Activated CD8-positive, alpha-beta memory T cell treated with anti-CD3 and anti-CD28 coated beads, Interleukin-2, amount 50 U/mL, for 24 hours (primary cell): ENCODE measurements around the gene BLOC1S1.

ENCODE experiments used
- DNase-seq: peaks from one replicate; pipeline ENCODE4 v3.0.0-alpha.2; 2020; ENCODE audit errors: extremely low read depth

Gene BLOC1S1

GRCh38 chr12:55715833-55716581, at the start of gene BLOC1S1:
Gene BLOC1S1 (plus strand): TSS chr12:55716046. CDS start chr12:55716052, 6 bp downstream.
- DNase-seq: peak; percentile 83

GRCh38 chr12:55666508-55666907, 49.3 kb upstream of the BLOC1S1 start:
- DNase-seq: no peak

- DNase-seq: no peak
Observed at GRCh38 chr12:55670276-55670675, 45.6 kb upstream of the BLOC1S1 start.

DNA sequence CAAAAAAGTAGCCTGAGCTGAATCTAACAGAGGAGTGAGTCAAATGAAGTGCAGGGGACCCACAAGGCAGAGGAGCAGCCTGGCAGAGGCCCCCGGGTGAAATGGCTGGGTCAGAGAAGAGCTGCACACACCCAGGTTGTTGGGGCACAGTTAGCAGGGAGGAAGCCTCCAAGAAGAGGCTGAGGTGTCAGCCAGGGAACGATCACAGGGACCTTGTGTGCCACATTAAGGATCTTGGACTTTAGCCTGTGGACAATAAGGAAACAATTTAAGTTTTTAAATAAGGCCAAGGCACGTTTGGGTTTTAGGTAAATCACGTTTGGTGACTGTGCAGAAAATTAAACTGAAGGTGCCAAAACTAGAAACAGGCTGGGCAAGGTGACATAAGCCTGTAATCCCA, 44.1 kb upstream of the BLOC1S1 start:
- DNase-seq: no peak

- no peak for DNase-seq
Observed at GRCh38 chr12:55673638-55674037, 42.2 kb upstream of the BLOC1S1 start.

GRCh38 chr12:55675666-55676065, 40.2 kb upstream of the BLOC1S1 start:
- no peak for DNase-seq

DNA sequence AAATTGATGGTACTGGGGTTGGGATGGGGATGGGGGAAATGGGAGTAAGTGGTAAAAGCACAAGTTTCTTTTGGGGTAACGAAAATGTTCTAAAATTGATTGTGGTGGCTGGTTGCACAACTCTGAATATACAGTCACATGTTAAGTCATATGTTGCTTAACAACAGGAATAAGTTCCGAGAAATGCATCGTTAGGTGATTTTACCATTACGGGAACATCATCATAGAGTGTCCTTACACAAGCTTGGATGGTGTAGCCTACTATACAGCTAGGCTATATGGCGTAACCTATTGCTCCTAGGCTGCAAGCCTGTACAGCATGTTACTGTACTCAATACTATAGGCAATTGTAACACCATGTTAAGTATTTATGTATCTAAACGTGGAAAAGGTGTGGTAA, 39.1 kb upstream of the BLOC1S1 start:
- DNase-seq: no peak

- DNase-seq: no peak
Observed at GRCh38 chr12:55679691-55680090, 36.2 kb upstream of the BLOC1S1 start.

DNA sequence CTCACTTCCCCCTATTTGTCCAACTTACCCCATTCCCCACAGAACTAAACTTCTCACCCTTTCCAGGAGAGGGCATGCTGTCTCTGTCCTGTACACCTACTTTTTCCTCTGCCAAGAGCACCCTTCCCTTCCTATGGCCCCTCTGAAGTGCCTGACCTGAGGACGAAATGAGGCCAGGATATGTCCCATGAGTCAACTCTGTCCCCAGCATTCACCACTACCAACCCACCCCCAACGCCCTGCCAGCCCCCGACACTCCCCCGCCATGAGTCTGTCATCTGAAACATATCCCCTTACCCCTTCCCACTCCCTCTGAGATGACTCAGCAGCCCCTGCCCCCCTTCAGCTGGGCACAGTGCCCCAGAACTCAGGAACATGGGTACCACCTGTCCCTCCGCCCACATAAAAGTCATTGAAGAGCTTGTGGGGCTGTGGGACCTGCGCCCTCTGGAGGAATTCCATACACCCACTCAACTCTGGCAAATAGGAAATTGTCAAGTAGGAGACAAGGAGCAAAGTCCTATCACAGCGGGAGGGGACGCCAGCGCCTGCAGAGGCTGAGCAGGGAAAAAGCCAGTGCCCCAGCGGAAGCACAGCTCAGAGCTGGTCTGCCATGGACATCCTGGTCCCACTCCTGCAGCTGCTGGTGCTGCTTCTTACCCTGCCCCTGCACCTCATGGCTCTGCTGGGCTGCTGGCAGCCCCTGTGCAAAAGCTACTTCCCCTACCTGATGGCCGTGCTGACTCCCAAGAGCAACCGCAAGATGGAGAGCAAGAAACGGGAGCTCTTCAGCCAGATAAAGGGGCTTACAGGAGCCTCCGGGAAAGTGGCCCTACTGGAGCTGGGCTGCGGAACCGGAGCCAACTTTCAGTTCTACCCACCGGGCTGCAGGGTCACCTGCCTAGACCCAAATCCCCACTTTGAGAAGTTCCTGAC, 34.4 kb upstream of the BLOC1S1 start:
- DNase-seq: no peak

- no peak for DNase-seq
Observed at GRCh38 chr12:55682087-55682796, 33.6 kb upstream of the BLOC1S1 start.

DNA sequence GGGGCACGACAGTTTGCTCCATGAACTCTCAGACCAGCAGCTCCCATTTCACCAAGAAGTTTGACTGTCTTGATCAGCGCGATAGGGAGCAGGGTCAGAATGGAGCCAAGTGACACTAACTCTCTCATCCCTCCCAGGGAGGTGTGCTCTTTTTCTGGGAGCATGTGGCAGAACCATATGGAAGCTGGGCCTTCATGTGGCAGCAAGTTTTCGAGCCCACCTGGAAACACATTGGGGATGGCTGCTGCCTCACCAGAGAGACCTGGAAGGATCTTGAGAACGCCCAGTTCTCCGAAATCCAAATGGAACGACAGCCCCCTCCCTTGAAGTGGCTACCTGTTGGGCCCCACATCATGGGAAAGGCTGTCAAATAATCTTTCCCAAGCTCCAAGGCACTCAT, 32.2 kb upstream of the BLOC1S1 start:
- no peak for DNase-seq

DNA sequence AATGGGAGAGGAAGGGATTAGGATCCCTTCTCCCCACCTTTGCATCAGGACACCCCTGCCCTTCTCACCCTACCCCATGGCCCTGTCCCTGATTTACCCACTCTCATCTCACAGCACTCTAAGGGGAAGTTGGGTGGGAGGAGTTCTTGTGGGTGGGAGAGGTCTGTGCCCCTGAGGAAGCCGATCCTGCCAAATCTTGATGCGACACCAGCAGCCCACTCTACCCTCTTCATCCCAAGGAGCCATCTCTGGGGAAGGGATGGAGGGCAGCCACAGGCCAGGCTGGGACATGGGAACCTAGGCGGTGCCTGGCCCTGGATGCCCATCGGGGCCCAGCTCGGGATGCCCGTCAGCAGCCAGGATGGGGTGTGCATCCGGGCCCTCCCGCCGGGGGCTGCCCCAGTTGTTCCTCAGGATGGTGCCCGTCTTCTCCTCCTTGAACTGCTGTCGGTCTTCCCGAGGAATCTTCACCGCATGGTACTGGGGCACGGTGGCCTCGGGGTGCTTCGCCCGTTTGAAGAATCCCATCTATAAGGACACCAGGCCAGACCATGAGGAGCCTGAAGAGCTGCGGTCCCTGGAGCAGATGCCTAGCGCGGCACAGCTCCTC, 31.0 kb upstream of the BLOC1S1 start:
- DNase-seq: no peak

GRCh38 chr12:55685671-55686070, 30.2 kb upstream of the BLOC1S1 start:
- DNase-seq: no peak

GRCh38 chr12:55686366-55687010, 29.4 kb upstream of the BLOC1S1 start:
- no peak for DNase-seq

DNA sequence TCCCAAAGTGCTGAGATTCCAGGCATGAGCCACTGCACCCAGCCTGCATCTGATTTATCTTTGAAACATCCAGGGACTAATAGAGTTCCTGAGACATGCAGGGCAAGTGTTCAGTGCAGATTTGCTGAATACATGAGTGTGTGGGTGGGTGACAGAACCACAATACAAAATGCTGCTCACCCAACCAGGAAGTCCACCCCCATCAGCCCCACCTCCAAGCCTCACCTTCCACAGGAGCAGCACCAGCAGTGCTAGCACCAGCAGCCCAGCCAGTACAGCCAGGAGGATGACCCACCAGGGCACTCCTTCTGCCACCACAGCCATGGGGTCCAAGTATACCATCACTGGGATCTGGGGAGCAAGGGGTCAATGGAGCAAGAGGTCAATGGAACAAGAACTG, 28.1 kb upstream of the BLOC1S1 start:
- no peak for DNase-seq

DNA sequence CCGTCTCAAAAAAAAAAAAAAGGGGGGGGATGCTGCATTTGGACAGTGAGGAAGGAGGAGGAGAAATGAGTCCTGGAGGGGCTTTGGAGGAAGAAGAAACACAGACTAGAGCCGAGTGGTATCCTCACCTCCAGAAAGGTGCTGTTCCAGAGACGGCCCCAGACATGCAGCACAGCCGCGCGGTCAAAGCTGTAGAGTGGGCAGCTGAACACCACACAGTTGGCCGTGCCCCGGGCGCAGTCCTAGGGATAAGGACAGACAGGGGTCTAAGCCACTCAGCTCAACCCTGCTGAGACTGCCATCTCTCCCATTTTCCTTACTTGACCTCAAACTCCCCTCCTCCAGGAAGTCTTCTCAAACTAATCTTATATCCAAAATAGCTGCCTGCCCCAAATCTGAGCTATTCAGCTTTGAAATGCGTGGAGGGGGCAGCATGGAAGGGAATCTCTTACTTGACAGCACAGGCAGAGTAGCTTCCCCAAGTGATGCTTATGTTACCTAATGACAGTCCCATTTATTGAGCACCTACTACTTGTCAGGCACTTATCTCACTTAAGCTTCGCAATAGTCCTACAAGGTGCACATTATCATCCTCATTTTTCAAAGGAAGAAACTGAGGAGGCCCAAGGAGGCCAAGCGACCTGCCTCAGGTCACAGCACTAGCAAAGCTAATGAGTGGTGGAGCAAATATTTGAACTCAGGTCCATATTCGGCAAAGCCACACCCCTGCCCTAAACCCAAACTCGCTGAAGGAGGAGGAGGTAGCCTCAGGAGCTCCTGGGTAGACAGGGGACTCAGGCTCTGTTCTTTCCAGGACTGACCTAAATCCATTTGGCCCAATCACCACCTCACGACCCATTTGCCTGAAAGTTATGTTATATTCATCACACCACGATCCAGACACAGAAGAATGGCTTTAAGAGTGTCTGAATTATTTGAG, 26.9 kb upstream of the BLOC1S1 start:
- no peak for DNase-seq

DNA sequence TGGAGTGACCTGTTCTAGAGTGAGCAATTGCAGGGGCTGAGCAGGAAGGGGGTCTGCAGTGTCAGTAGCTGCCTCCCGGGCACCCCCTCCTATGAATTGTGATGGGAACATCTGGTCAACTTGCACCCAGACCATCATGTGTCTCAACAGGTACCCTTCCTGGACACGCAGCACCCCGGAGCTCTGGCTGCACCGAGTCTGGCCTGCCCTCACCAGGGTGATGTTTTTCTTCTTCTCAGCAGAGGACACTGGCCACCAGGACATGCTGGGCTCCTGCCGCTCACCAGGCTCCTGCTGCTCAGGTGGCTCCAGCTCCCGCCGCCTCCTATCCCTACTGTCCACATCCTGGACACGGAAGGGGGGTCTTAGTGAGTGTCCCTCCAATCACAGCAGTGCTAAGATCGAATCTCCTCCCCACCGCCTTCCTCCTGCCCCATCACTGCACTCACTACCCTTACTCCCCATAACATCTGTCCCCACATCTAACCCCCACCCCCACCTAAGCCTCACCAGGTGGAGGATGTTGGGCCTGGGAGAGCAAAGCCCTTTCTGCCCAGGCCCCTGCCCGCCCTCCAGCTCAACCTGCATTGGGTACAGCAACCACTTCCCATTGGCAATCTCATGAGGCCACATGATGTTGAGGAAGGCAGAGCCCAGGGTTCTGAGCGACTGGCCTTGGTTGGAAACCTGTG, 23.1 kb upstream of the BLOC1S1 start:
- DNase-seq: no peak

- DNase-seq: no peak
Observed at GRCh38 chr12:55693323-55694187, 22.3 kb upstream of the BLOC1S1 start.

GRCh38 chr12:55694188-55694515, 21.7 kb upstream of the BLOC1S1 start:
- no peak for DNase-seq
